Measurements from ENCODE around the gene RPS6KC1.

The RPS6KC1 gene

DNA sequence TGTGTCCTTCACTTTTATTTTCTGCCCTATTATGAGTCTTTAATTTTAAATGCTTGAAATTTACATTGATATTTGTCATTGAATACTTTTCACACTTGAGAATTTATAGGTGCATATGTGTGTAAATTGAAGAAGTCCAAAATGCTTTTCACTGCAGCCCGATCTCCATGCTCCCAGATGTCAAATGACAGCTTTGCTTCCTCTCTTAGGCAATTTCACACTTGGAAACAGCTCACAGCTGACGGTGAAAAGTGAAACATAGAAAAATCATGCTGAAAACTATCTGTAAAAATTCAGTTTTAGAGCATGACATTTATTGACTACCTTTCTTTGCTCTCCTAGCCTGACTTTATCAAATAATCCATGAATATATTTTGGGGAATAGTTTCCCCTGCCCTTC, 196.0 kb downstream of the RPS6KC1 start:
- DNase-seq: no peak

DNA sequence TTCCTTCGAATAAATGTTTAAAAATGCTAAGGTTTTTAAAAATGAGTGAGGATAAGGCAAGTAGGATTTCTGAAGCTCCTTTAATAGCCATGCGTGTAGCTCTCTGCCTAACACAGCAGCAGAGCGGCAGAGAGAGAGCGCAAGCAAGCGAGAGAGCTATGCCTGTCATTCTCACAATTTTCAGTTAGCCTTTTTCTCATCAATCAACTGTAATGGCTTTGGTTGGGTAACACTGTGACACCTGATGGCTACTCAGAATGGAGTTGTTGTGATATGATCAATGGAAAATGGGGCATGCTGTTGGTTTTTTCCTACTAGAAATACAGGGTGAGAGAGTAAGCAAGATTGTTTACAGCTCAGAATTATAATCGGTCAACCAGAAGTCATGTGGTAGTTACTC, 198.4 kb downstream of the RPS6KC1 start:
- no peak for DNase-seq

DNA sequence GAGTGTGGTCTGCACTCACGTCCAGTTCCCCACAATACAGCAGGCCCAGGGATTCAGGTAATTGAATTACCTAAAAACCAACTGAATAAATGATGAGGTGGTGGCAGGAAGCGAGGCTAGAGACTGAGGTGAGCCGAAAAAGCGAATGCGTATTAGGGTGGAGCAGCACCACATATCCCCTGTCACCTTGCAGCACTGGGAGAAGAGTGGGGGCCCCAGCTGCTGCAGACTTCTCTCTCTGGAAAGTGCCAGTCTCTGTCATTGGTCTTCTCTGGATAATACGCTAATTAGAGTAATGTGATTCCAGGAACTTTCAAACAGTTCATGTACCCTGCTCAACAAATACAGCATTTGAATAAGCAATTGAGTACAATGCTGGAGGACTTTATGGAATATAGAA, 199.0 kb downstream of the RPS6KC1 start:
- no peak for DNase-seq

- no peak for DNase-seq
Measured at GRCh38 chr1:213250446-213250845, 199.4 kb downstream of the RPS6KC1 start.

DNA sequence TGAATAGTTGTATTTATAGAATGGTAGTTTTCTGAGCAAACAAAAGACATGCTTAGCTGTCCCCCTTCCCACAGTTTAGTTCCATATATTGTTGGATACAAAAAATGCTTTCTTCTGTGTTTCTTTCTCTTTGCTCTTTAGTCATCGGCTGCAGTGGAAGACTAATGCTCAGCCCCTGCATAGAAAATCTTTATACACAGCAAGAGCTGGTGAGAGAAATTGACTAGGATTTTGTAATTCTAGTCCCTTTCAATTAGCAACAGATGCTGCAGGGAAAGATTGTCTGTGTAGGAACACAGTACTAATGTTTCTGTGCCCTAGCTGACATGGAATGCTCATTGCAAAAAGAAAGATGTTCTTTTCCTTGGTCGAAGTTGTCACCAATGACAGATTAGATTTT, 200.9 kb downstream of the RPS6KC1 start:
- DNase-seq: no peak

- no peak for DNase-seq
Measured at GRCh38 chr1:213256438-213257087, 205.5 kb downstream of the RPS6KC1 start.

DNA sequence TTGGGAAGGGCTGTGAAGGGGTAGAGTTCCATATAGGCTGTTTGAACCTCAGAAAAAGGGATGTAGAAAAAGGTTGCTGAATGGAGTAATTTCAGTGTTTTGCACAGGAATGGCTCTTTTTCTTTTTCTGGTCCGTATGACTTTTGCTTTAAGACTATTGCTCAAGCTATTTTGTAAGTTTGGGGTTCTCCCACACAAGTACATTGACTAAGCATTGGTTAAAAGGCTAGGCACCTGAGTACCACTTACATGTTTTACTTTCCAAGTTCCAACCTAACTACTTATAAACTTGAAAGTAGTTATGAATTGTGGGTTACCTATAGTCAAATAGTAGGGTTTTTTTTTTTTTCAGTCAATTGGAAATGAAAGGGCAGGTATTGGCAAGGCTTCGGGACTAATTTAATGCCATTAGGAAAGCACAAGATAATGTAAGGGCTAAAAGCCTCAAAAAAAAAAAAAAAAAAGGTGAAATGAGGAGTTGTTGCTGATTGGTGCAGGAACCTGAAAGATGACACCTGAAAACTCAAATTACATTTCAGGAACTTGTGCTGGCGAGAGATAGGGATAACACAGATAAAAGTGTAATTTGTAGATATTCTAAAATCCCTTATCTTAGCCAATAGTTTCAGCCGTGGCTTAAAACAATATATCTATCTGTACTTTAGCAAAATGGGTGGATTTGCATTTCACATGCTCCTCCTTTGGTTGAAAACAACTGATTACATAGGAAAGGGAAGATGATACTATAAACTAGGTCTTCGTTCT, 209.5 kb downstream of the RPS6KC1 start:
- DNase-seq: peak; percentile 7

DNA sequence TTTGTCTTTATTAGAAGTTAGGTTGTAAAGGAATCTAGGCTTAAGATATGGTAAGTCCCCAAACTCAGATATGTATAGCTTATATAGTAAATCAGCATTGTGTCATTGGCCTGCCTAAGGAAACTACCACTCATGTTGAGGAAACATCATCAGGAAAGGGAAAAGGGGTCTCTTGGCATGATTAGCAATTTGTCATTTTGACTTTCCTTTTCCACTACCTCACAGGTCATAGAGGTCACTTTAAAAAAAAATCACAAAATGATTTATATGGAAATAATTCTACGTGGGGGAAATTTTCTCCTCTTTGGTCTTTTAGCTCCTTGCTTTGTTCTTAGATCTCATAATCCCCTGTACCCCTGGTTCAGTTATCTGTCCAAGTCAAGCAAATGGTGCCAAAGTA, 213.5 kb downstream of the RPS6KC1 start:
- no peak for DNase-seq

DNA sequence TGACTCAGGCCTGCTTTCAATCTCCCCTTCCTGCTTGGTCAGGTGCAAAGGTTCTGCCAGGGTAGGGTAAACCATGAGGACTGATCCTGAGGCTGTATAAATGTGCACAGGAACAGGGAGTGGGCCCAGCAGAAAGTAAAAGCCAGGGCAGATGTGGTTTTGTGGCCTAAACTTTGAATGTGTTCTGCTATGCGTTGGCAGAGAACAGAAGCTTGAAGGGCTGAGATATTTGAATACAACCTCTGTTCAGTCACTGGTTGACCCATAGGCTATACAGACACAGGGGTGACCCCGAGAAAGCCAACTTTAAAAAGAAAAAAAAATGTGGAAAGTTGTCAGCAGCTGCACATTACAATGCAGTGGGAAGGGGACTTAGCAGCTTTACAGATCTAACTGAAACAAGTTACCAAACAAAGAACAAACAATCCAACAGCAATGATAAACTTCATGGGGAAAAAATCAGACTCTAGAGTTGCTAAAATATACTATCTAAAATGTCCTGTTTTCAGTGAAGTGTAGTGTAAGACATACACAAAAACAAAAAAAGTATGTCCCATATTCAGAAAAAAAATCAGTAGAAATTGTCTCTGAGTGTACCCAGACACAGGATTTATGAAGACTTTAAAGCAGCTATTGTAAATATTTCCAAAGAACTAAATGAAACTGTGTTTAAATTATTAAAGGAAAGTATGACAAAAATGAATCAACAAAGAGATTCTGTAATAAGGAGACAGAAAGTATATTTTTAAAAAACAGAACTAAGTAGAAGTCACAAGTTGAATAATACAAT, 216.1 kb downstream of the RPS6KC1 start:
- no peak for DNase-seq

GRCh38 chr1:213268221-213268620, 217.2 kb downstream of the RPS6KC1 start:
- DNase-seq: no peak

DNA sequence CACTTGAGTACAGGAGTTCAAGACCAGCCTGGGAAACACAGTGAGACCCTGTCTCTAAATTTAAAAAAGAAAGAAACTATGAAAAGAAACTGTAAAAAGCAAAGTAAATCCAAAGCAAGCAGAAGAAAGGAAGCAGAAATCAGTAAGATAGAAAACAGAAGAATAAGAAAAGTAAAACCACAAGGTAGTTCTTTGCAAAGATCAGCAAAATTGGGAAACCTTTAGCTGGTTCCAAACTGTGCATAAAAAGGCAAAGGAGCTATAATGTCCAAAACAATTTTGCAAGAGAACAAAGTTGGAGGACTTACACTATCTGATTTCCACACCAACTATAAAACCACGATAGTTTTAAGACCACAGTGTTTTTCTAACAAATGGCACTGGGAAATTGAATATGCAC, 218.8 kb downstream of the RPS6KC1 start:
- DNase-seq: peak; percentile 21

DNA sequence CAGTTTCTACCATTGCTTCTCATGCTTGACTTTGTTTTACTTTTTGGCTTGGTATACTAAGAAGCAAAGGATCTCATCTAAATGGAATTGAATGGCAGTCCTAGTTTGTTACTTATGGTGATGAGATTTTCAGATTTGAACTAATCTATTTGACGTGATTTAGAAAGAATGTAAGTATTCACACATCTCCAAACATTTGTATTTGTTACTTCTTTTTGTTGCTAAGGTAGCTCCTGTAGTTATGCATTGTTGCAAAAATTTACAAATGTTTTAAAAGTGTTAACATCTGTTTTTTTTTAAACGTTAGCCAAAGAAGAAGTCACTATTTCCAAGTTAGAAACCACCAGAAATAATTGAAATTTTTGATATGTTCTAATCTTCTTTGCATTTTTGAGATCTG, 222.5 kb downstream of the RPS6KC1 start:
- DNase-seq: no peak

DNA sequence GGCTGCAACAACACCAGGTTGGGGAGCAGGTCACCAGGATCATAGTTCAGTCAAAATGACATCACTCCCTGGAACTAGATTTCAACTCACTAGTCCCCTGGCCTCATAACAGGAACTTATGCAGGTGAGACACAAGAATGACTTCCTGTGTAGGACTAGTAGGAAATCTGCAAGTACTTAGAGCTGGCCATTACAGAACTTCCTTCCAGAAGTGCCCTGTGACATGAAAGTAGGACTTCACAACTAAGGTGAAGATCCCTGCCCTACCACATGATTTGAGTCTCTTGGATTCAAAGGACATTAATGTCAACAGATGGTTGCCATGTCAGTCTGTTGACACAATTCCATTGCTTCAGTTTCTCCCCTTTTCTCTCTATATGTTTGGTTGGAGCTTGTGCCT, 223.1 kb downstream of the RPS6KC1 start:
- DNase-seq: no peak

DNA sequence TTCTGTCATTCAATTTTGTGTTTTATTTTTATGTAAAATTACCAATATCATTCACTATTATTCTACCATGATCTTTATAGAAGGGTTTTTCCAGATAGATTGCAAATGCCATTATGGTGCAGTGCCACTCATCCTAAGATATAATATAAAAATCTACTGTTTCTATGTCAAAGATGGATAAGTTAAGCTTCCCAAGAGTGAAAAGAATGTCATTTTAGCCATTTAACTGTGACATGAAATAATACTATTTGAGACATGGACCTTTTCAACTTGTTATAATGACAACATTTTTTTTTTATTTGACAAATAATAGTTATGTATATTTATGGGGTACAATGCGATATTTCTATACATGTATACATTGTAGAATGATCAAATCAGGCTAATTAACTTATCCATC, 224.3 kb downstream of the RPS6KC1 start:
- DNase-seq: no peak

GRCh38 chr1:213276236-213276635, 225.2 kb downstream of the RPS6KC1 start:
- DNase-seq: no peak

GRCh38 chr1:213277036-213277435, 226.0 kb downstream of the RPS6KC1 start:
- no peak for DNase-seq

DNA sequence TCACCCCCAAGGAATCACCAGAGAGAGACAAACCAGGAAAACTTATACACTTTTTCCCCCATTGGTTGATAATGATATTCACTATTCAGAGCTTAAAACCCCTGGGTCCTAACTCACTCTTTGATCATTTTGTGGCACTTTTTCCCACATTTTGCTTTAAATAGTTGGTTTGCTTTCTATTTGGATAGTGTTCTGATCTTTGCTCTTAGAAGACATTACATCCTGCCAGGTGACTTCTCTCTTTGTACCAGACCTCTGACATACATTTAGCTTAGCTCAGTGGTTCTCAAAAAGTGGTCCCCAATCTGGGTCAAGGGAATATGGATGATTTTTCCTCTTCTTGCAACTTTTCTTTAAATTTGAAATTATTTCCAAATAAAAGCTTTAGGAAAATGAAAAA, 228.4 kb downstream of the RPS6KC1 start:
- no peak for DNase-seq

- no peak for DNase-seq
Measured at GRCh38 chr1:213281640-213282301, 230.7 kb downstream of the RPS6KC1 start.

- DNase-seq: no peak
Measured at GRCh38 chr1:213284626-213285025, 233.6 kb downstream of the RPS6KC1 start.

DNA sequence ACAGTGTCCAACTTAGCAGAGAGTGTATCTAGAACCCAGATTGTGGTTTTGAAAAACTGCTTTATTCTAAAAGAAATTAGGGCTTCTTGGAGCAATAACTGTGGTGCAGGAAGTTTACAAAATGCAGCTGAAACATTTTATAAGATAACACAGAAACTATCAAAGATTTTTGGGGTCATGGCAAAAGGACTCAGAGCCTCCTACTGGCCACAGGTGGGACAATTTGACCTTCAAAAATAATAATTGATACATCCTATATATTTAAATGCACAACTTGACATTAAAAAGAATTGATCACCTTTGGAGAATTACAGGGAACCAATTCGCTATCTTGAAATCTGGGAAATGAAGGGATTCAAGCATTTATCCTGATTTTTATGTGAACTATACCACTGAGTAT, 235.2 kb downstream of the RPS6KC1 start:
- peak; percentile 16 for DNase-seq

GRCh38 chr1:213287987-213288386, 236.9 kb downstream of the RPS6KC1 start:
- DNase-seq: no peak

DNA sequence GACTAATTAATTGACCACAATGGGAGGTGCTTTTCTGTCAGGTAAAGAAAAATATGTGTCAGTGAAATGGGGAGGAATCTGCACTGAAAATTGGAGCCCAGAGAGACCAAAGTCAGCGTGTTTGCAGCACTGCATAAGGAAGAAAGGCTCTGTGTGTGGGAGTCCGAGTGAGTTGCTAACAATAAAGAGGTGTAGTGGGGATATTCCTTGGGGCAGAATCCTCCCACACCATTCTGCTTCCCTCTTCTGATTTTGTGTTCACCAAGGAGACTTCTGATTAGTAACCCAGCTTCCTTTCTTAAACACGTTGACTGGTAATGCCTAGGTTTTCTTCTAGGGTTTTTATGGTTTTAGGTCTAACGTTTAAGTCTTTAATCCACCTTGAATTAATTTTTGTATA, 240.5 kb downstream of the RPS6KC1 start:
- DNase-seq: no peak

DNA sequence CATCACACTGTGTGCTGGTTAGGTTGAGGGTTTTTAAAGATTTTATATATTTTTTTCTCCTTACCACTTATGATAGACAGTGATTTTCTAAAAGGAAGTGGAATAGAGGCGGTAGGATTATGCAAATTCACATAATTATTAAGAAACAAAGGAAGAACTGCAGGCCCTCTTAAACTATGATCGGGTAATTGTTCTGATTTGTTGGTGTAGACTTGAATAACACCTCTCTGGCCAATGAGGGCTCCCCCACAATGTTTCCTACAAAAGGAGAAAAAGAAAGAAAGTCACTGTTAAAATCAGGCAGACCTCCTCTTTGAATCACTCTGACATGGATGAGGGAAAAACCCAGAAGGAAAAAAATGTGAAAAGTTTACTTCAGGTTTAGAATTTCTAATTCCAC, 241.6 kb downstream of the RPS6KC1 start:
- DNase-seq: no peak
